Measurements from ENCODE around the gene MADD. TPM values are rescaled to one million over a fixed set of nuclear protein-coding genes. Genes with fewer than 3 reads are reported as not detected.
A peak's percentile ranks its signal among the peaks of the same experiment; 100 is the strongest.

Gene MADD
- total and polyA plus RNA-seq, 4 donors, result 46.4 to 130 (median 90.9) TPM

GRCh38 chr11:47327025-47327424 is 57.1 kb downstream of the MADD start:
- 93% methylated on average over 13 of the region's 13 CpGs for WGBS (ENCODE audit: insufficient coverage)
- no peaks in the 10 kb centered on the region for H3K9me3 ChIP-seq (ENCODE audit: control insufficient read depth, insufficient read depth, low read length)
- no peak for DNase-seq (ENCODE audit: low read depth in 4 of 6, low spot score in 6 of 6)
- peaks cover 4% of the 10 kb centered on the region for H3K4me1 ChIP-seq (ENCODE audit: control insufficient read depth, insufficient read depth, low read length)
- H3K36me3 ChIP-seq (ENCODE audit: control insufficient read depth, insufficient read depth, low read length), result peaks cover 26% of the 10 kb centered on the region
- no peak overlapping the region for H3K4me3 ChIP-seq (ENCODE audit: low read depth, low read length)
- H3K27ac ChIP-seq (ENCODE audit: low read depth, low read length), result no peak overlapping the region
- H3K27me3 ChIP-seq (ENCODE audit: control insufficient read depth, insufficient read depth, low read length), result no peaks in the 10 kb centered on the region

GRCh38 chr11:47327949-47328348 is 58.0 kb downstream of the MADD start:
- WGBS (ENCODE audit: insufficient coverage), result 91% methylated on average over 5 of the region's 5 CpGs
- H3K36me3 ChIP-seq (ENCODE audit: control insufficient read depth, insufficient read depth, low read length), result peaks cover 22% of the 10 kb centered on the region
- DNase-seq (ENCODE audit: low read depth in 4 of 6, low spot score in 6 of 6), result no peak
- H3K27ac ChIP-seq (ENCODE audit: low read depth, low read length), result no peak overlapping the region
- H3K27me3 ChIP-seq (ENCODE audit: control insufficient read depth, insufficient read depth, low read length), result no peaks in the 10 kb centered on the region
- no peak overlapping the region for H3K4me3 ChIP-seq (ENCODE audit: low read depth, low read length)
- H3K4me1 ChIP-seq (ENCODE audit: control insufficient read depth, insufficient read depth, low read length), result peaks cover 4% of the 10 kb centered on the region
- H3K9me3 ChIP-seq (ENCODE audit: control insufficient read depth, insufficient read depth, low read length), result no peaks in the 10 kb centered on the region

- Histone ChIP-seq H3K36me3 (ENCODE audit: control insufficient read depth, insufficient read depth, low read length) (peaks cover 18% of the 10 kb centered on the region), H3K9me3 (ENCODE audit: control insufficient read depth, insufficient read depth, low read length) (no peaks in the 10 kb centered on the region), H3K27me3 (ENCODE audit: control insufficient read depth, insufficient read depth, low read length) (no peaks in the 10 kb centered on the region), H3K4me3 (ENCODE audit: low read depth, low read length) (no peak overlapping the region), H3K27ac (ENCODE audit: low read depth, low read length) (no peak overlapping the region), H3K4me1 (ENCODE audit: control insufficient read depth, insufficient read depth, low read length) (peaks cover 4% of the 10 kb centered on the region)
- 82% methylated on average over 27 of the region's 29 CpGs for WGBS (ENCODE audit: insufficient coverage)
- no peak for DNase-seq (ENCODE audit: low read depth in 4 of 6, low spot score in 6 of 6)
Observed at GRCh38 chr11:47328449-47329390, 58.8 kb downstream of the MADD start.

GRCh38 chr11:47329431-47329986 is 59.6 kb downstream of the MADD start:
- peaks cover 18% of the 10 kb centered on the region for H3K36me3 ChIP-seq (ENCODE audit: control insufficient read depth, insufficient read depth, low read length)
- H3K9me3 ChIP-seq (ENCODE audit: control insufficient read depth, insufficient read depth, low read length), result no peaks in the 10 kb centered on the region
- H3K27me3 ChIP-seq (ENCODE audit: control insufficient read depth, insufficient read depth, low read length), result no peaks in the 10 kb centered on the region
- WGBS (ENCODE audit: insufficient coverage), result 95% methylated on average over 11 of the region's 12 CpGs
- H3K4me1 ChIP-seq (ENCODE audit: control insufficient read depth, insufficient read depth, low read length), result peaks cover 4% of the 10 kb centered on the region
- H3K27ac ChIP-seq (ENCODE audit: low read depth, low read length), result no peak overlapping the region
- no peak for DNase-seq (ENCODE audit: low read depth in 4 of 6, low spot score in 6 of 6)
- H3K4me3 ChIP-seq (ENCODE audit: low read depth, low read length), result no peak overlapping the region

GRCh38 chr11:47329987-47330931 is 60.3 kb downstream of the MADD start:
- H3K36me3 ChIP-seq (ENCODE audit: control insufficient read depth, insufficient read depth, low read length), result peaks cover 18% of the 10 kb centered on the region

GRCh38 chr11:47331454-47332302 is 61.7 kb downstream of the MADD start:
- H3K9me3 ChIP-seq (ENCODE audit: control insufficient read depth, insufficient read depth, low read length), result no peaks in the 10 kb centered on the region
- no peaks in the 10 kb centered on the region for H3K27me3 ChIP-seq (ENCODE audit: control insufficient read depth, insufficient read depth, low read length)
- DNase-seq (ENCODE audit: low read depth in 4 of 6, low spot score in 6 of 6), result no peak
- no peak overlapping the region for H3K4me3 ChIP-seq (ENCODE audit: low read depth, low read length)
- peaks cover 4% of the 10 kb centered on the region for H3K4me1 ChIP-seq (ENCODE audit: control insufficient read depth, insufficient read depth, low read length)
- WGBS (ENCODE audit: insufficient coverage), result 87% methylated on average over 18 of the region's 21 CpGs
- H3K27ac ChIP-seq (ENCODE audit: low read depth, low read length), result no peak overlapping the region
- H3K36me3 ChIP-seq (ENCODE audit: control insufficient read depth, insufficient read depth, low read length), result peaks cover 18% of the 10 kb centered on the region

More at GRCh38 chr11:47329987-47330931, 60.3 kb downstream of the MADD start:
- WGBS (ENCODE audit: insufficient coverage), result 82% methylated on average over 15 of the region's 16 CpGs
- peak in 1 of 6 donors; percentile 4 for DNase-seq (ENCODE audit: low read depth in 4 of 6, low spot score in 6 of 6)
- Histone ChIP-seq H3K27ac (ENCODE audit: low read depth, low read length) (no peak overlapping the region), H3K4me3 (ENCODE audit: low read depth, low read length) (no peak overlapping the region), H3K9me3 (ENCODE audit: control insufficient read depth, insufficient read depth, low read length) (no peaks in the 10 kb centered on the region), H3K27me3 (ENCODE audit: control insufficient read depth, insufficient read depth, low read length) (no peaks in the 10 kb centered on the region), H3K4me1 (ENCODE audit: control insufficient read depth, insufficient read depth, low read length) (peaks cover 4% of the 10 kb centered on the region)

GRCh38 chr11:47332303-47332711 is 62.4 kb downstream of the MADD start:
- no peak overlapping the region for H3K4me3 ChIP-seq (ENCODE audit: low read depth, low read length)
- H3K36me3 ChIP-seq (ENCODE audit: control insufficient read depth, insufficient read depth, low read length), result peaks cover 18% of the 10 kb centered on the region
- H3K4me1 ChIP-seq (ENCODE audit: control insufficient read depth, insufficient read depth, low read length), result peaks cover 4% of the 10 kb centered on the region
- no peaks in the 10 kb centered on the region for H3K9me3 ChIP-seq (ENCODE audit: control insufficient read depth, insufficient read depth, low read length)
- 88% methylated on average over 11 of the region's 13 CpGs for WGBS (ENCODE audit: insufficient coverage)
- DNase-seq (ENCODE audit: low read depth in 4 of 6, low spot score in 6 of 6), result no peak
- H3K27ac ChIP-seq (ENCODE audit: low read depth, low read length), result no peak overlapping the region
- no peaks in the 10 kb centered on the region for H3K27me3 ChIP-seq (ENCODE audit: control insufficient read depth, insufficient read depth, low read length)

GRCh38 chr11:47332791-47333525 is 63.0 kb downstream of the MADD start:
- Histone ChIP-seq H3K36me3 (ENCODE audit: control insufficient read depth, insufficient read depth, low read length) (peaks cover 18% of the 10 kb centered on the region), H3K27me3 (ENCODE audit: control insufficient read depth, insufficient read depth, low read length) (no peaks in the 10 kb centered on the region), H3K4me3 (ENCODE audit: low read depth, low read length) (no peak overlapping the region), H3K27ac (ENCODE audit: low read depth, low read length) (no peak overlapping the region), H3K9me3 (ENCODE audit: control insufficient read depth, insufficient read depth, low read length) (no peaks in the 10 kb centered on the region), H3K4me1 (ENCODE audit: control insufficient read depth, insufficient read depth, low read length) (peaks cover 4% of the 10 kb centered on the region)
- WGBS (ENCODE audit: insufficient coverage), result 93% methylated on average over 16 of the region's 20 CpGs
- no peak for DNase-seq (ENCODE audit: low read depth in 4 of 6, low spot score in 6 of 6)

Measured in spinal cord (tissue), 10 donors.